HEK293 (cell line): ENCODE measurements around the gene VAV2.

ENCODE experiments used
- CTCF ChIA-PET: fragments of 350-600 bp; formaldehyde crosslinking; extraction: SDS; loops from one replicate; lab custom pipeline; 2021; ENCODE audit warnings: antibody characterized with exemption; lab: Yijun Ruan, JAX
- POLR2A ChIA-PET: fragments of 300-600 bp; formaldehyde crosslinking; extraction: SDS; loops from one replicate; lab custom pipeline; 2020; ENCODE audit warnings: antibody characterized with exemption, inconsistent platforms; lab: Yijun Ruan, JAX
- H3K27ac ChIP-seq: fragments of 200-500 bp; sonication (Bioruptor generic); 2 replicates; pipeline ENCODE4 v1.5.1; 2014; ENCODE audit warnings: low read depth, low read length, control low read depth, inconsistent platforms; ENCODE audit errors: extremely low read depth
- H3K36me3 ChIP-seq, 2 experiments: fragments of 200-500 bp in 1 of 2; sonication (Bioruptor generic) in 1 of 2; 1 replicate in 1 of 2; 2 replicates in 1 of 2; pipeline ENCODE4 v1.5.1; 2014 to 2017; ENCODE audit warnings: inconsistent platforms in 2 of 2, low read length in 2 of 2; ENCODE audit not compliant: control insufficient read depth in 2 of 2, insufficient read depth in 1 of 2
- H3K4me1 ChIP-seq: fragments of 200-500 bp; sonication (Bioruptor generic); 2 replicates; pipeline ENCODE4 v1.5.1; 2014; ENCODE audit warnings: mild to moderate bottlenecking, low read length, inconsistent platforms; ENCODE audit not compliant: control insufficient read depth, insufficient read depth
- H3K4me3 ChIP-seq: 2 replicates; pipeline ENCODE4 v1.5.1; 2011; ENCODE audit warnings: low read depth, mild to moderate bottlenecking, control low read depth, low read length, moderate library complexity
- H3K9me3 ChIP-seq: fragments of 200-500 bp; sonication (Bioruptor generic); 2 replicates; pipeline ENCODE4 v1.5.1; 2014; ENCODE audit warnings: low read depth, low read length, inconsistent platforms; ENCODE audit not compliant: control insufficient read depth, insufficient read depth
- ATF2 ChIP-seq: fragments of 450-650 bp; formaldehyde crosslinking; IDR thresholded peaks from 2 replicates; pipeline ENCODE4 v1.5.1; 2016; ENCODE audit warnings: missing biosample characterization, missing genetic modification characterization, low read depth
- EGR2 ChIP-seq: fragments of 450-650 bp; formaldehyde crosslinking; IDR thresholded peaks from 2 replicates; pipeline ENCODE4 v1.5.1; 2016; ENCODE audit warnings: low read depth, missing biosample characterization, missing genetic modification characterization
- GLI4 ChIP-seq: fragments of 450-650 bp; formaldehyde crosslinking; IDR thresholded peaks from 2 replicates; pipeline ENCODE4 v1.5.1; 2016; ENCODE audit warnings: missing biosample characterization, missing genetic modification characterization
- KLF7 ChIP-seq: fragments of 450-650 bp; formaldehyde crosslinking; IDR thresholded peaks from 2 replicates; pipeline ENCODE4 v1.5.1; 2016; ENCODE audit warnings: missing biosample characterization, missing genetic modification characterization, borderline replicate concordance
- OSR2 ChIP-seq: fragments of 450-650 bp; formaldehyde crosslinking; IDR thresholded peaks from 2 replicates; pipeline ENCODE4 v1.5.1; 2016; ENCODE audit warnings: missing biosample characterization, missing genetic modification characterization
- PATZ1 ChIP-seq: fragments of 450-650 bp; formaldehyde crosslinking; IDR thresholded peaks from 2 replicates; pipeline ENCODE4 v1.5.1; 2016; ENCODE audit warnings: missing biosample characterization, missing genetic modification characterization
- ZFP37 ChIP-seq: fragments of 450-650 bp; formaldehyde crosslinking; IDR thresholded peaks from 2 replicates; pipeline ENCODE4 v1.5.1; 2016; ENCODE audit warnings: missing biosample characterization, missing genetic modification characterization
- ZNF138 ChIP-seq: fragments of 450-650 bp; formaldehyde crosslinking; IDR thresholded peaks from 2 replicates; pipeline ENCODE4 v1.5.1; 2016; ENCODE audit warnings: missing biosample characterization, missing genetic modification characterization, borderline replicate concordance
- ZNF18 ChIP-seq: fragments of 450-650 bp; formaldehyde crosslinking; IDR thresholded peaks from 2 replicates; pipeline ENCODE4 v1.5.1; 2016; ENCODE audit warnings: missing biosample characterization, missing genetic modification characterization
- ZNF19 ChIP-seq: fragments of 450-650 bp; formaldehyde crosslinking; IDR thresholded peaks from 2 replicates; pipeline ENCODE4; 2016; ENCODE audit warnings: missing biosample characterization, missing genetic modification characterization, low read depth
- ZNF366 ChIP-seq: fragments of 450-650 bp; formaldehyde crosslinking; conservative IDR thresholded peaks from 2 replicates; pipeline ENCODE4 v1.5.1; 2016; ENCODE audit warnings: missing biosample characterization, missing genetic modification characterization
- ZNF449 ChIP-seq: fragments of 450-650 bp; formaldehyde crosslinking; IDR thresholded peaks from 2 replicates; pipeline ENCODE4 v1.5.1; 2017; ENCODE audit warnings: missing biosample characterization, mild to moderate bottlenecking, missing genetic modification characterization, moderate library complexity
- ZNF530 ChIP-seq: fragments of 450-650 bp; formaldehyde crosslinking; IDR thresholded peaks from 2 replicates; pipeline ENCODE4 v1.5.1; 2016; ENCODE audit warnings: low read depth, missing biosample characterization, missing genetic modification characterization
- ZNF544 ChIP-seq: fragments of 450-650 bp; formaldehyde crosslinking; IDR thresholded peaks from 2 replicates; pipeline ENCODE4 v1.5.0; 2017; ENCODE audit warnings: missing biosample characterization, missing genetic modification characterization
- ZNF624 ChIP-seq: fragments of 450-650 bp; formaldehyde crosslinking; IDR thresholded peaks from 2 replicates; pipeline ENCODE4 v1.5.1; 2017; ENCODE audit warnings: missing biosample characterization, missing genetic modification characterization
- ZNF792 ChIP-seq: fragments of 450-650 bp; formaldehyde crosslinking; IDR thresholded peaks from 2 replicates; pipeline ENCODE4 v1.5.1; 2016; ENCODE audit warnings: missing biosample characterization, missing genetic modification characterization

The VAV2 gene

GRCh38 chr9:133771486-133772482, 220.3 kb downstream of the VAV2 start (continued):
- TF ChIP-seq ZNF18 (no peak), ZFP37 (tag by site-specific recombination) (no peak), PATZ1 (tag by site-specific recombination) (no peak), ZNF544 (tag by site-specific recombination) (no peak)

- Histone ChIP-seq H3K4me1 (no peaks in the 10 kb centered on the region), H3K27ac (no peak overlapping the region)
- TF ChIP-seq KLF7 (tag by site-specific recombination) (no peak), GLI4 (no peak), ZNF366 (tag by site-specific recombination) (no peak), ZNF624 (tag by site-specific recombination) (no peak), ZNF792 (no peak), ZNF449 (no peak), ZNF19 (tag by site-specific recombination) (no peak), ZNF530 (tag by site-specific recombination) (no peak), OSR2 (tag by site-specific recombination) (no peak), EGR2 (tag by site-specific recombination) (no peak)
- TF ChIP-seq, all 188 proteins: peak for 0
- no peak overlapping the region for H3K4me3 ChIP-seq
- peaks cover 0 to 54% of the 10 kb centered on the region in 2 experiments; a peak in 1 of 3 replicates for H3K36me3 ChIP-seq
- POLR2A ChIA-PET = no interaction called here
- CTCF ChIA-PET = interaction anchor here (2.2 to 8.2 kb wide), 4 partner anchors 12 to 225 kb away, joined by 6 to 66 read pairs (median 10); no protein-coding TSS in a partner anchor
- H3K9me3 ChIP-seq = no peaks in the 10 kb centered on the region
Observed at GRCh38 chr9:133770076-133770777, 221.9 kb downstream of the VAV2 start.

- CTCF ChIA-PET = interaction anchor here (2.3 to 8.2 kb wide), 3 partner anchors 12 to 226 kb away, joined by 7 to 66 read pairs (median 14); no protein-coding TSS in a partner anchor
- H3K27ac ChIP-seq = no peak overlapping the region
- POLR2A ChIA-PET = no interaction called here
- H3K4me3 ChIP-seq = no peak overlapping the region
- H3K9me3 ChIP-seq = no peaks in the 10 kb centered on the region
- H3K4me1 ChIP-seq = no peaks in the 10 kb centered on the region
- TF ChIP-seq ATF2 (tag by site-specific recombination) (no peak), ZNF138 (tag by site-specific recombination) (no peak)
- H3K36me3 ChIP-seq = peaks cover 0 to 48% of the 10 kb centered on the region in 2 experiments; a peak in 1 of 3 replicates
Observed at GRCh38 chr9:133769511-133770075, 222.5 kb downstream of the VAV2 start.
